NCI-H460 (cell line): ENCODE results near the gene ZNF844. TPM values are rescaled to one million over a fixed set of nuclear protein-coding genes. Genes with fewer than 3 reads are reported as not detected.
"Not testable (repeated sequence)": the region's sequence is repeated elsewhere in the genome, so short reads cannot be mapped to it uniquely, and the experiment has no call there.

Source experiments
- DNase-seq: peaks from one replicate; pipeline ENCODE4 v3.0.0-alpha.2; 2016; ENCODE audit warnings: low read depth; ENCODE audit errors: extremely low read depth
- polyA plus RNA-seq: library from polyadenylated mRNA; depleted of rRNA; stranded (reverse); fragments of >200 nt; gene quantifications from 2 replicates; pipeline ENCODE4 v1.2.3, GENCODE V29; 2014; cell fraction: nucleus; rRNA removed
- total RNA-seq: library from RNA; depleted of rRNA; stranded (reverse); fragments of >200 nt; shearing (Covaris generic); gene quantifications from 2 replicates; pipeline ENCODE4 v1.2.3, GENCODE V29; 2014; rRNA removed

ZNF844 gene
- not detected in 2 replicates for total RNA-seq
- not detected in 2 replicates for polyA plus RNA-seq

DNA sequence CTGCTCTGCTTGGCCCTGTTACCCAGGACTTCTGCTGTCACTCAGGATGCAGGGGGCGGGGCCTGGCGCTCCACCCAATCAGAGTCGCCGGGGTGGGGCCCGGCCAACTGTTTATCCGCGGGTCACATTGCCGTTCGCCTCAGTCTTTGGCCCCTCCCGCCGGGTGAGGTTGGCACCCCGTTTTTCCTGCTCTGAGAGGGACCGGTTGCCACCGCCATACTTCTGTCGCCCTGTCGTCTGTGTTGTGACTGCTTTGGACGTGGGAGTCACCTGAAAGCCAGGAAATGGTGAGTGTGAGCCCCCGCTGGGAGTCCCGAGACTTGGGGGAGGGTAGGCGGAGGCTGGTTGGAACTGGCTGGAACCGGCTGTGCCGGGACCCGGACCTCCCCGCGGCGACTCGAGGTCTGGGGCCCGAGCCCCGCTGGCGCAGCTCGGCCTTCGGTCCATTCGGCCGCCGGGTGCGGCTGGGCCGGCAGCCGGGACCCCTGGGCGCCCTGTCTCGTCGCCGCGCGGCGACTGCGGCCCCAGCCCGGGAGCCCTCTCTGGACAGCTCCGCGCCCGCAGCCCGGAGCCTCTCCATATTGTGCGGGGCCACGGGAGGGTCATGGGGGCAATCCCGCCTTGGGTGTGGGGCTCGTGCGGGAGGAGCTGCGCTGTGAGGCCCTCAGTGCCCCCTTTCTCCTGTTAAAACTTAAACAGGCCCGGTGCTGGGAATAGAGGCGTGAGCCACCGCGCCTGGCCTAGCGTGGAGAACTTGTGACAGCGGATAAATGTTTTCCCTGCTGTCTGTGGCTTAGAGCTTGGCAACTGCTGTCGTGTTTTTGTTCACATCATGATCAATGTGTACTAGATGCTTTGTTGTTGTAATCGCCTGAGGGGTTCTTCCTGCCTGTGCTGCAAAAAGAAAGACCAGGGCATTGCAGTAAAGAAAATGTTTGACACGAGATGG lies at the start of gene ZNF844:
Gene ZNF844, plus strand, starts transcription at position 142 of the 949 bp plus-strand sequence. Its CDS starts 143 bp downstream, at position 285.
- no peak for DNase-seq

DNA sequence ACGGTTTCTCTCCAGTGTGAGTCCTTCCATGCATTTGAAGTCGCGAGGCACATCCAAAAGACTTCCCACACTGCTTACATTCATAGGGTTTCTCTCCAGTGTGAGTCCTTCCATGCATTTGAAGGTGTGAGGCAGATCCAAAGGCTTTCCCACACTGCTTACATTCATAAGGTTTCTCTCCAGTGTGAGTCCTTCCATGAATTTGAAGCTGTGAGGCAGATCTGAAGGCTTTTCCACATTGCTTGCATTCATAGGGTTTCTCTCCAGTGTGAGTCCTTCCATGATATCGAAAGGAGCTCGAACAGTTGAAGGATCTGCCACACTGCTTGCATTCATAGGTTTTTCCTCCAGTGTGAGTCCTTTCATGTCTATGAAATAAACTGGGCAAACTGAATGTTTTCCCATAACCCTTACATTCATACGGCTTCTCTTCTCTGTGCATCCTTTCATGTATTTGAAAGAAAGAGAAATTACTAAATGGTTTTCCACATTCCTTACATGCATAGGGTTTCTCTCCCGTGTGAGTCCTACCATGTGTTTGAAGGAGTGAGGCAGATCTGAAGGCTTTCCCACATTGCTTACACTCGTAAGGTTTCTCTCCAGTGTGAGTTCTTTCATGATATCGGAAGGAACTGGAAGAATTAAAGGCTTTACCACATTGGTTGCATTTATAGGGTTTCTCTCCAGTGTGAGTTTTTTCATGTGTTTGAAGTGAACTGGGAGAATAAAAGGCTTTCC lies 49.3 kb upstream of the ZNF844 start:
- no peak for DNase-seq

DNA sequence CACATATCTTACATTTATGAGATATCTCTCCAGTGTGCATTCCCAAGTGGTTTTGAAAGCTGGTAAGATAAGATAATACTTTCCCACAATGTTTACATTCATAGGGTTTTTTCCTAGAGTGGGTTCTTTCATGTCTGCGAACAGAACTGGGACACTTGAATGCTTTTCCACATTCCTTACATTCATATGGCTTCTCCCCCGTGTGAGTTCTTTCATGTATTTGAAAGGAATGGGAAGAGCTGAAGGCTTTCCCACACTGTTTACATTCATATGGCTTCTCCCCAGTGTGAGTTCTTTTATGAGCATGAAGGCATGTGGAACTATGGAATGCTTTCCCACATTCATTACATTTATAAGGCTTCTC lies 48.8 kb upstream of the ZNF844 start:
- no peak for DNase-seq

DNA sequence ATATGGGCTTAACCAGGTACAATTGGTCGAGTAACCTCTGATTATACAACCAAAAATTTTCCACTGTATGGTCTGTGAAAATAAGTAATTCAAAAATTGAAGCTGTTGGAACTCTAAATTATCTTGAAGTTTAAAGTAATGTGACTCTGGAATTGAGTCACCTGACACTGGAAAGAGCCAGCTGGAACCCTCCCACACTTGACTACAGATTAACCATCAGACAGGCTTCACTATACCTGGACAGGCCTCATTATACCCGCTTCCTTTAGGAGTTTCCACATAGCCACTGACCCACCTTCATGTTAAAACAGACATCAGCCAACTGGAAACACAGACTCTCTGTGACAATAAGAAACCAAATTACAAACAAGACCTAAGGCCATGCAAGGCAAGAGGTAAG lies 30.3 kb upstream of the ZNF844 start:
- no peak for DNase-seq

DNA sequence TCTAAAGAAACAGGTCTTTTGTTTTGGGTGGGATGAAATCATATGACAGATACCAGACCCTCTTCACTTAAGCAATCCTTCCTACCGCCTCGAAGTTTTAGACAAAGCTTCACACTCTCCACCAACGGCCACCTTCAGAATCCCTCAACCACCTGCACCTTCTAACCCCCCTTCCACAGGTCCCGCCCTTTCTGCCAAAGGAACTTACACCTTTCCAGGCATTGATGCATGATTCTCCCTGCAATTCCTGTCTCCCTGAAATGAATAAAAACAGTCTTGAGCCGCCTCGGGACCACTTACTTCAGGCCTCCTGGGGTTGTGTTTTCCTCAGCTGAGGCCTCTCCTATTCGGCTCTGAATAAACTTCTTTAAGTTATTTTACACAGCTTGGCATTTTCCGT lies 29.9 kb upstream of the ZNF844 start:
- DNase-seq, result no peak

DNA sequence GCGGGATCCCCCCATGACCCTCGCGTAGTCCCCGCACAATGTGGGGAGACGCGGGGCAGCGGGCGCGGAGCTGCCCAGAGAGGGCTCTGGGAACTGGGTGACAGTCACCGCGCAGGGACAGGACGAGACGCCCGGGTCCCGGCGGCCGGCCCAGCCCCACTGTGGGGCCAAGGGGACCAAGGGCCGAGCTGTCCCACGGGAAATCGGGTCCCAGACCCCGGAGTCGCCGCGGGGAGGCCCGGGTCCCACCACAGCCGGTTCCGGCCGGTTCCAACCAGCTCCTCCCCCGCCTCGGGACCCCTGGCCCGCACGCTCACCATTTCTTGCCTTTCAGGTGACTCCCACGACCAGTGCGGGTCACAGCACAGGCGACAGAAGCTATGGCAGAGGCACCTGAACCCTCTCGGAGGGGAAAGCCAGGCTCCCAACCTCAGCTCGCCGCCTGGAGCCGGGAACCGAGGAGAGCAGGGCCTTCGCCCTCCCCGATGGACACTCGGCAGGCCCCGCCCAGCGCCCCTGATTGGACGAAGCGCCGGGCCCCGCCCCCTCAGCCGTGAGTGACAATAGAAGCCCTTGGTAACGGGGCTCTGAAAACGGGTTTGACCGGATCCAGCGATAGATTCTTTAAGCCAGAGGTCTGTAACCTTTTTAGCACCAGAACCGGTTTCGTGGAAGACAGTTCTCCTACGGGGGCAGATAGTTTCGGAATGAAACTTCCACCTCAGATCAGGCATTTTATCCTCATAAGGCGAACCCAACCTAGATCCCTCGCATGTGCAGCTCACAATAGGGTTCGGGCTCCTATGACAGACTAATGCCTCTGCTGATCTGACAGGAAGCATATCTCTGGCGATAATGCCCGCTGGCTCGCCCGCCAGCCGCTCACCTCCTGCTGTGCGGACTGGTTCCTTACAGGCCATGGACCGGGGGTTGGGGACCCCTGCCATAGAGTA lies 29.0 kb upstream of the ZNF844 start, which contains the start of gene ZNF433:
Gene ZNF433, minus strand, starts transcription at position 460 of the 953 bp plus-strand sequence. Its CDS starts 140 bp downstream, at position 320.
- no peak for DNase-seq

DNA sequence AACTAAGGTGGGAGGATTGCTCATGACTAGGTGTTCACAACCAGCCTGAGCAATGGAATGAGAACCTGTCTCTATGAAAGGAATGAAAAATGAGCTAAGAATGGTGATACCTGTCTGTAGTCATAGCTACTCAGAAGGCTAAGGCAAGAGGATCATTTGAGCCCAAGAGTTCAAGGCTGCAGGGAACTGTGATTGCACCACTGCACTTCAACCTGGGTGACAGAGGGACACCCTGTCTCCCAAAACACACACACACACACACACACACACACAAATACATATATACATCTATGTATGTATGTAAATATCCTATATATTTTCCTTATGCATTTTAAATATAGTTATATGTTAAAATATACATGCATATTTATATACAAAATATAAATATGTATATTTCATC lies 21.6 kb upstream of the ZNF844 start:
- DNase-seq, result no peak

DNA sequence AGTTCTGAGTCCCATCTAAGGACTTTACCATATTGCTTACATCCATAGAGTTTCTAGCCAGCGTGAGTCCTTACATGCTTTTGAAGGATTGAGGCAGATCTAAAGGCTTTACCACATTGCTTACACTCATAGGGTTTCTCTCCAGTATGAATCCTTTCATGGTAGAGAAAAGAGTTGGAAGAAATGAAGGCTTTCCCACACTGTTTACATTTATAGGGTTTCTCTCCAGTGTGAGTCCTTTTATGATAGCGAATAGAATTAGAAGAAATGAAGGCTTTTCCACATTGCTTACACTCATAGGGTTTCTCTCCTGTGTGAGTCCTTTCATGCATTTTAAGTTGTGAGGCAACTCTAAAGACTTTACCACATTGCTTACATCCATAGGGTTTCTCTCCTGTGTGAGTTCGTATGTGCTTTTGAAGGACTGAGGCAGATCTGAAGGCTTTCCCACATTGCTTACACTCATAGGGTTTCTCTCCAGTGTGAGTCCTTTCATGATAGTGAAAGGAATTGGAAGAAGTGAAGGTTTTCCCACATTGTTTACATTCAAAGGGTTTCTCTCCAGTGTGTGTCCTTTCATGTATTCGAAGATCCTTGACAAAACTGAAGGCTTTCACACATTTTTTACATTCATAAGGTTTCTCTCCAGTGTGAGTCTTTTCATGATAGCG lies 20.6 kb upstream of the ZNF844 start:
- DNase-seq, result no peak

DNA sequence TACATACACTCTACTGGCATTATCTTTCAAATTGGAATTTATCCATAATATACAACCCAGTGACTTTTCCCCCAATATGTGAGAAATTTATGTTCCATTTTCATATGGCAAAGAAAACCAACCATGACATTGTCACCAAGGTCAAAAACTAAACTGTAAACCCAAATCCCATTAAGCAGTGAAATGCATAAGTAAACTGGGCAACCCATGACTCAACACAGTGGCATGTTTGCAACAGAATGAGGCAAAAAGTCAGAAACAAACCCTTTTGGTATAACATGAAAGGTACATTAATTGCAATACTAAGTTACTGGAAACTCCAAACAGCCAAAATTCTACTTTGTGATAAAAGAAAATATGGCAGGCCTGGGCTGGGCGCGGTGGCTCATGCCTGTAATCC lies 16.7 kb upstream of the ZNF844 start:
- DNase-seq, result no peak

DNA sequence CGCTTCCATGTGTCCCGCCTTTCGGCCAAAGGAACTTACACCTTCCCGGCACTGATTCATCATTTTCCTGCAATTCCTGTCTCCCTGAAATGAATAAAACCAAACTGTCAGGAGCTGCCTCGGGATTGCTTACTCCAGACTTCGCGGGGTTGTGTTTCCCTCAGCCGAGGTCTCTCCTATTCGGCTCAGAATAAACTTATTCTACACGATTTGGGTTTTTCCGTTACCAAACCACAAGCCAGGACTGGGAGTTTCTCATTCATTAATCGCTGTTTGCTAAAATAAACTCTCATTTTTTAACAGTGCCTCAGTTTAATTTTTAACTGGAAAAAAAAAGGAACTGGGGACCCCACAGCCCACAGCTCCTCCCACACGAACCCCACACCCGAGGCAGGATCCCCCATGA lies 12.4 kb upstream of the ZNF844 start:
- no peak for DNase-seq

DNA sequence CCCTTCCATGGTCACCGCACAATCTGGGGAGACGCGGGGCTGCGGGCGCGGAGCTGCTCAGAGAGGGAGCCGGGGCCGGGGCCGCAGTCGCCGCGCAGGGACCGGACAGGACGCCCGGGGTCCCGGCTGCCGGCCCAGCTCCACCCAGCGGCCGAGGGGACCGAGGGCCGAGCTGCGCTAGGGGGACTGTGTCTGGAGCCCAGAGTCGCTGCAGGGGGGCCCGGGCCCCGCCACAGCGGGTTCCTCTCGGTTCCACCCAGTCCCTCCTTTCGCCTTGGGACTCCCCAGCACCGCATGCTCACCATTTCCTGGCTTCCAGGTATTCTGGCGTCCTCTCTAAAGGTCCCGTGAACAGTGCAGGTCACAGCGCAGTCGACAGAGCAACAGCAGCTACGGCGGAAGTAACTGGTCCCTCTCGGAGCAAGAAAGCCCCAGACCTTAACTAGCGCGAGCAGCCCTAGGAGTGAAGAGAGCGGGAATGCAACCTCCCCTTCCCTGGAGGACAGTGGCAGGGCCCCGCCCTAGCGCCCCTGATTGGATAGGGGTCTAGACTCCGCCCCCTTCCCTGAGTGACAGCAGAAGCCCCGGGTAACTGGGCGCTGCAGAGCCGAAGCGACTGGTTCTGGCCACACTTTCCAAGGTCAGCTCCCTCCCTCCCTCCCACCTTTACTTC lies 11.9 kb upstream of the ZNF844 start, which contains the start of gene ZNF878:
Gene ZNF878, minus strand, starts transcription at position 465 of the 673 bp plus-strand sequence. Its CDS starts 160 bp downstream, at position 305.
- no peak for DNase-seq

DNA sequence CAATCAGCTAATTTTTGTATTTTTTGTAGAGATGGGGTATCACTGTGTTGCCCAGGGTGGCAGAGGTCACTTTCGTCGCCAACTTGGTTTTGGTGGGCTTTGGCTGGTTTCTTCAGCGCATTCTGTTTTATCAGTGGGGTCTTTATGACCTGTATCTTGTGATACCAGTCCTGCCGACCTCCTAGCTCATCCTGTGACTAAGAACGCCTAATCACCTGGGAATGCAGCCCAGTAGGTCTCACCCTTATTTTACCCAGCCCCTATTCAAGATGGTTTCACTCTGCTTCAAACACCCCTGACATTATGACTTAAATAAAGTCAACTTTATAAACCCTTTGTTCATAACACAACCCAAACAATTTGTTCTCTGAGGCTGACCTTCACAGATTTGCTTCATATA lies 8.7 kb upstream of the ZNF844 start:
- no peak for DNase-seq

DNA sequence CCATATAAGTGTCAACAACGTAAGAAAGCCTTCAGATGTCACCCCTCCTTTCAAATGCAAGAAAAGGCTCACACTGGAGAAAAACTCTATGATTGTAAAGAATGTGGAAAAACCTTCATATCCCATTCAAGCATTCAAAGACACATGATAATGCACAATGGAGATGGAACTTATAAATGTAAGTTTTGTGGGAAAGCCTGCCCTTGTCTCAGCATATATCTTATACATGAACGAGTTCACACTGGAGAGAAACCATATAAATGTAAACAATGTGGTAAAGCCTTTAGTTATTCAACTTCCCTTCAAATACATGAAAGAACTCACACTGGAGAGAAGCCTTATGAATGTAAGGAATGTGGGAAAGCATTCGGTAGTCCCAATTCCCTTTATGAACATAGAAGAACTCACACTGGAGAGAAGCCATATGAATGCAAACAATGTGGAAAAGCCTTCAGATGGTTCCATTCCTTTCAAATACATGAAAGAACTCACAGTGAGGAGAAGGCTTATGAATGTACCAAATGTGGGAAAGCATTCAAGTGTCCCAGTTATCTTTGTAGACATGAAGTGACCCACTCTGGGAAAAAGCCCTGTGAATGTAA lies 11.1 kb downstream of the ZNF844 start:
- DNase-seq, result no peak

DNA sequence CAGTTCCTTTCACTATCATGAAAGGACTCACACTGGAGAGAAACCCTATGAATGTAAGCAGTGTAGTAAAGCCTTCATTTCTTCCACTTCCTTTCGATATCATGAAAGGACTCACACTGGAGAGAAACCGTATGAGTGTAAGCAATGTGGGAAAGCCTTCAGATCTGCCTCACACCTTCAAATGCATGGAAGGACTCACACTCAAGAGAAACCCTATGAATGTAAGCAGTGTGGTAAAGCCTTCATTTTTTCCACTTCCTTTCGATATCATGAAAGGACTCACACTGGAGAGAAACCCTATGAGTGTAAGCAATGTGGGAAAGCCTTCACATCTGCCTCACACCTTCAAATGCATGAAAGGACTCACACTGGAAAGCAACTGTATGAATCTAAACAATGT lies 11.8 kb downstream of the ZNF844 start:
- DNase-seq, result not testable (repeated sequence)

DNA sequence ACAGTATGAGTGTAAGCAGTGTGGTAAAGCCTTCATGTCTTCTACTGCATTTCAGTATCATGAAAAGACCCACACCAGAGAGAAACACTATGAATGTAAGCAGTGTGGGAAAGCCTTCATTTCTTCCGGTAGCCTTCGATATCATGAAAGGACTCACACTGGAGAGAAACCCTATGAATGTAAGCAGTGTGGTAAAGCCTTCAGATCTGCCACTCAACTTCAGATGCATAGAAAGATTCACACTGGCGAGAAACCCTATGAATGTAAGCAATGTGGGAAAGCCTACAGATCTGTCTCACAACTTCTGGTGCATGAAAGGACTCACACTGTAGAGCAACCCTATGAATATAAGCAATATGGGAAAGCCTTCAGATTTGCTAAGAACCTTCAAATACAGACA lies 12.8 kb downstream of the ZNF844 start:
- DNase-seq, result no peak

DNA sequence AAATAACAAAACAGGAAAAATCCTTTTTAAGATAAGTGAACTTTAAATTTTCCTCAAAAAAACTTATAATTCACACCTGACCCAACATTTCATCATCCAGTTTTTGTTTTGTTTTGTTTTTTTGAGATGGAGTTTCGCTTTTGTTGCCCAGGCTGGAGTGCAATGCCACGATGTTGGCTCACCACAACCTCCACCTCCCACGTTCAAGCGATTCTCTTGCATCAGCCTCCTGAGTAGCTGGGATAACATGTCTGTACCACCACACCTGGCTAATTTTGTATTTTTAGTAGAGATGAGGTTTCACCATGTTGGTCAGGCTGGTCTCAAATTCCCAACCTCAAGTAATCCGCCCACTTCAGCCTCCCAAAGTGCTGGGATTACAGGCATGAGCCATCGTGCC lies 18.8 kb downstream of the ZNF844 start:
- not testable (repeated sequence) for DNase-seq

DNA sequence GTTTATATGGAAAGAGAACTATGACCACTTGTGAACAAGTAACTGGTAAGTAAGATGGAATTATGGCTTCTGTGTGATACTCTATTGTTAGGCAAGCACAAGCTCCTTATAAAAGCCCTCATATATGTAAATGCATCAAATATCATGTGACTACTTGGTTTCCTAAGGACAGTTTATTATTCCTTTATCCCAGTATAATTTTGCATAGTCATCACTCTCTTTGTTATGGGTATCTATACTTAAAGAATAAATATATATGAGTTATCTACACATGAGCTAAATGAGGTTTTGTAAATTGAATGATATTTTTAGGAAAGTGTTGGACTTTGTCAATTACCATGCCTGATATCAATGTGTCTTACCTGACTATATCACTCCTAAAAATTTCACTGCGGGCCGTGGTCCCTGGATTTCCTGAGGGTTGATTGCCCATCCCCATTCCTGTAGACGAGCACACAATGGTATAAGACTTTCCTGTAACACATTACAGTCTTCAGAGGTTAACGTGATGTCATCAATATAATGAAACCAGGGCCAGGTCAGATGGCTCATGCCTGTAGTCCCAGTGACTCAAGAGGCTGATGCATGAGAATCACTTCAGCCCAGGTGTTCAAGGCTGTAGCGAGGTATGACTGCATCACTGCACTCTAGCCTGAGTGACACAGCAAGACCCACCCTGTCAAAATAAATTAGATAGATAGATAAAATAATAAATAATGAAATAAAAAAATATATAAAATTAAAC lies 20.7 kb downstream of the ZNF844 start:
- no peak for DNase-seq

DNA sequence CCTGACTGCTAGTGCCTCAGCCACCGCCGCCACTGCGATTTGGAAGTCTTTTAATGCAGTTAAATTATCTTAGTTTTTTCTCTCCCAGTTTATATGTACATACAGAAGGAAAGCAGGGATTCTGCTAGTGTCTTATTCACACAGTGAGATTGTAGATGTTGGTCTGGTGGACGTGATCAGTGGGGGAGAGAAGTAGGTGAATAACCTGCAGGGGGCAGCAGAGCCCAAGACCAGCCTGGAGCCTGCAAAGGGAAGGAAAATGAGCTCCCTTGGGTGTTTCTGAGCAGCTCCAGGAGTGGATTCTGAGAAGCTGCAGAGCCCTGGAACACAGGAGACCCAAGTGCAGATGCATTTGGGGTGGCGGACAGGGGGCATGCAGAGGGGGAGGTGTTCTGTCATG lies 26.3 kb downstream of the ZNF844 start:
- no peak for DNase-seq
